Naive thymus-derived CD4-positive, alpha-beta T cell (primary cell): ENCODE measurements around the gene KDM3B. TPM values are rescaled to one million over a fixed set of nuclear protein-coding genes. Genes with fewer than 3 reads are reported as not detected.

Experiments
- polyA plus RNA-seq, 2 donors: library from polyadenylated mRNA; unstranded; fragments of 300-500 nt; fragmentation: Illumina TruSeq; gene quantifications; one replicate each; pipeline ENCODE4 v1.2.3, GENCODE V29; 2021
- total RNA-seq, 6 experiments: library from RNA in 5 of 6; stranded (reverse) in 5 of 6; gene quantifications; 1 replicate in 5 of 6; 2 replicates in 1 of 6; pipeline ENCODE4 v1.2.3 and lab custom pipeline; 2021 to 2026

The KDM3B gene
- total and polyA plus RNA-seq, 7 experiments from 2014 or later, result 12.8 to 90.2 (median 80.5) TPM

Other genes starting within 250 kb of the KDM3B start
- gene NME5, start 213.3 kb upstream of the KDM3B start, total RNA-seq, result not detected
- not detected for gene NME5, start 213.3 kb upstream of the KDM3B start, polyA plus RNA-seq
- 10 to 100 TPM; 24.7 to 81.9 (median 66.1) TPM for gene BRD8, start 174.1 kb upstream of the KDM3B start, total RNA-seq
- gene BRD8, start 174.1 kb upstream of the KDM3B start, polyA plus RNA-seq, result 10 to 100 TPM; 27.1 to 34.7 TPM
- gene KIF20A, start 173.6 kb upstream of the KDM3B start, total RNA-seq, result 10 to 100 TPM in 1 of 5 experiments, under 1 TPM in 1, not detected in 3; 0.29 to 34.1 TPM
- not detected for gene KIF20A, start 173.6 kb upstream of the KDM3B start, polyA plus RNA-seq
- 10 to 100 TPM; 13.0 to 39.6 (median 25.5) TPM for gene CDC23, start 139.4 kb upstream of the KDM3B start, total RNA-seq
- gene CDC23, start 139.4 kb upstream of the KDM3B start, polyA plus RNA-seq, result 10 to 100 TPM; 15.5 to 29.0 TPM
- not detected for gene GFRA3, start 78.1 kb upstream of the KDM3B start, total RNA-seq
- not detected for gene GFRA3, start 78.1 kb upstream of the KDM3B start, polyA plus RNA-seq
- 1 to 10 TPM in 1 of 5 experiments, not detected in 4; 9.8 TPM for gene CDC25C, start 20.9 kb upstream of the KDM3B start, total RNA-seq
- not detected for gene CDC25C, start 20.9 kb upstream of the KDM3B start, polyA plus RNA-seq
- 10 to 100 TPM; 25.0 to 71.8 (median 27.7) TPM for gene FAM53C, start 14.4 kb upstream of the KDM3B start, total RNA-seq
- gene FAM53C, start 14.4 kb upstream of the KDM3B start, polyA plus RNA-seq, result 10 to 100 TPM; 18.1 to 27.0 TPM
- gene REEP2, start 86.4 kb downstream of the KDM3B start, total RNA-seq, result 1 to 10 TPM in 1 of 5 experiments, under 1 TPM in 1, not detected in 3; 0.94 to 1.2 TPM
- gene REEP2, start 86.4 kb downstream of the KDM3B start, polyA plus RNA-seq, result not detected
- gene EGR1, start 112.8 kb downstream of the KDM3B start, total RNA-seq, result 10 to 100 TPM in 3 of 5 experiments, under 1 TPM in 2; 0.57 to 68.6 (median 12.8) TPM
- gene EGR1, start 112.8 kb downstream of the KDM3B start, polyA plus RNA-seq, result under 1 TPM in 1 of 2 donors, not detected in 1; 0.14 TPM
- gene ETF1, start 190.6 kb downstream of the KDM3B start, total RNA-seq, result 100 to 1,000 TPM in 2 of 5 experiments, 10 to 100 TPM in 3; 40.6 to 137 (median 84.1) TPM
- 10 to 100 TPM; 19.0 to 21.8 TPM for gene ETF1, start 190.6 kb downstream of the KDM3B start, polyA plus RNA-seq
- 100 to 1,000 TPM; 152 to 274 (median 185) TPM for gene HSPA9, start 222.7 kb downstream of the KDM3B start, total RNA-seq
- 100 to 1,000 TPM; 143 to 171 TPM for gene HSPA9, start 222.7 kb downstream of the KDM3B start, polyA plus RNA-seq